Tibial nerve (tissue), 4 donors: ENCODE data around the gene SFXN1.

Experiments
- CTCF ChIP-seq, 5 experiments: fragments of 200-600 bp in 3 of 5; fragments of 450-650 bp in 2 of 5; sonication (generic) in 3 of 5; IDR thresholded peaks; one replicate each; pipeline ENCODE4 v1.5.1; 2016 to 2019; ENCODE audit warnings: antibody characterized with exemption in 5 of 5, mild to moderate bottlenecking in 3 of 5, moderate library complexity in 2 of 5
- EP300 ChIP-seq, 2 donors: sonication (generic); formaldehyde crosslinking; IDR thresholded peaks; one replicate each; pipeline ENCODE4 v1.6.1; 2017; ENCODE audit warnings: antibody characterized with exemption in 2 of 2, mild to moderate bottlenecking in 1 of 2
- POLR2A ChIP-seq, 2 donors: fragments of 450-650 bp; IDR thresholded peaks; one replicate each; pipeline ENCODE4 v1.6.1; 2017; ENCODE audit warnings: antibody characterized with exemption in 2 of 2, mild to moderate bottlenecking in 2 of 2, moderate library complexity in 2 of 2

GRCh38 chr5:175489693-175490443 lies 11.5 kb downstream of the SFXN1 start:
- TF ChIP-seq CTCF (IDR thresholded peaks at IDR 0.05) (no peak), POLR2A (IDR thresholded peaks at IDR 0.05) (no peak), EP300 (IDR thresholded peaks at IDR 0.05) (no peak)
